HEK293T (cell line): ENCODE data around the gene TMEM72.

ENCODE experiments used
- CTCF ChIA-PET: fragments of 350-600 bp; formaldehyde crosslinking; extraction: SDS; loops from one replicate; lab custom pipeline; 2021; ENCODE audit warnings: antibody characterized with exemption, inconsistent platforms; lab: Yijun Ruan, JAX
- POLR2A ChIA-PET: fragments of 350-600 bp; formaldehyde crosslinking; extraction: SDS; loops from one replicate; lab custom pipeline; 2020; ENCODE audit warnings: antibody characterized with exemption, inconsistent platforms; lab: Yijun Ruan, JAX
- DNase-seq: peaks from one replicate; pipeline ENCODE4 v3.0.0; 2012; ENCODE audit warnings: mixed read lengths; ENCODE audit errors: extremely low spot score
- ARNT ChIP-seq: fragments of 450-650 bp; IDR thresholded peaks from 2 replicates; pipeline ENCODE4 v1.6.1; 2017; ENCODE audit warnings: mild to moderate bottlenecking
- BHLHE40 ChIP-seq: fragments of 450-650 bp; IDR thresholded peaks from 2 replicates; pipeline ENCODE4 v1.6.1; 2016; ENCODE audit warnings: mild to moderate bottlenecking, moderate library complexity, borderline replicate concordance
- CTBP1 ChIP-seq: fragments of 450-650 bp; IDR thresholded peaks from 2 replicates; pipeline ENCODE4 v1.6.1; 2016; ENCODE audit warnings: borderline replicate concordance
- ELF4 ChIP-seq: fragments of 450-650 bp; IDR thresholded peaks from 2 replicates; pipeline ENCODE4 v1.6.1; 2017; ENCODE audit warnings: antibody characterized with exemption
- FOXA1 ChIP-seq: fragments of 450-650 bp; IDR thresholded peaks from 2 replicates; pipeline ENCODE4 v1.6.1; 2016; ENCODE audit warnings: mild to moderate bottlenecking
- FOXK2 ChIP-seq: fragments of 450-650 bp; IDR thresholded peaks from 2 replicates; pipeline ENCODE4 v1.6.1; 2016; ENCODE audit warnings: mild to moderate bottlenecking
- FOXM1 ChIP-seq: fragments of 450-650 bp; IDR thresholded peaks from 2 replicates; pipeline ENCODE4 v1.6.1; 2017; ENCODE audit warnings: mild to moderate bottlenecking, borderline replicate concordance
- HDGF ChIP-seq: fragments of 450-650 bp; IDR thresholded peaks from 2 replicates; pipeline ENCODE4 v1.6.1; 2017; ENCODE audit warnings: antibody characterized with exemption, borderline replicate concordance
- L3MBTL2 ChIP-seq: fragments of 450-650 bp; conservative IDR thresholded peaks from 2 replicates; pipeline ENCODE4 v1.6.1; 2016; ENCODE audit warnings: mild to moderate bottlenecking
- LEF1 ChIP-seq: fragments of 450-650 bp; IDR thresholded peaks from 2 replicates; pipeline ENCODE4 v1.6.1; 2017; ENCODE audit warnings: mild to moderate bottlenecking, borderline replicate concordance
- NFRKB ChIP-seq: fragments of 450-650 bp; IDR thresholded peaks from 2 replicates; pipeline ENCODE4 v1.6.1; 2016; ENCODE audit warnings: mild to moderate bottlenecking, moderate library complexity
- SP1 ChIP-seq: fragments of 450-650 bp; IDR thresholded peaks from 2 replicates; pipeline ENCODE4 v1.6.1; 2017
- SUZ12 ChIP-seq: fragments of 450-650 bp; IDR thresholded peaks from 2 replicates; pipeline ENCODE4 v1.6.1; 2016; ENCODE audit warnings: mild to moderate bottlenecking
- TARDBP ChIP-seq: fragments of 450-650 bp; IDR thresholded peaks from 2 replicates; pipeline ENCODE4 v1.6.1; 2016
- ZNF384 ChIP-seq: fragments of 450-650 bp; IDR thresholded peaks from 2 replicates; pipeline ENCODE4 v1.6.1; 2016
- TF ChIP-seq, protein P1 (sequence below): fragments of 450-650 bp; IDR thresholded peaks from 2 replicates; pipeline ENCODE4 v1.6.1; 2016

The TMEM72 gene

GRCh38 chr10:44911081-44911540 is at the start of gene TMEM72:
TSS of gene TMEM72 (plus strand) at chr10:44911337. CDS start at chr10:44911513, 176 bp downstream.
- peak; percentile 68 for DNase-seq
- ChIA-PET POLR2A (no interaction called here), CTCF (interaction anchor here (1.7 kb wide), 1 partner anchor 14 kb away, joined by 6 read pairs; no protein-coding TSS in a partner anchor)
- TF ChIP-seq BHLHE40 (no peak), FOXA1 (no peak), L3MBTL2 (no peak), ELF4 (no peak), SP1 (no peak), ZNF384 (no peak), ARNT (no peak), FOXK2 (no peak)
- TF ChIP-seq, protein P1, sequence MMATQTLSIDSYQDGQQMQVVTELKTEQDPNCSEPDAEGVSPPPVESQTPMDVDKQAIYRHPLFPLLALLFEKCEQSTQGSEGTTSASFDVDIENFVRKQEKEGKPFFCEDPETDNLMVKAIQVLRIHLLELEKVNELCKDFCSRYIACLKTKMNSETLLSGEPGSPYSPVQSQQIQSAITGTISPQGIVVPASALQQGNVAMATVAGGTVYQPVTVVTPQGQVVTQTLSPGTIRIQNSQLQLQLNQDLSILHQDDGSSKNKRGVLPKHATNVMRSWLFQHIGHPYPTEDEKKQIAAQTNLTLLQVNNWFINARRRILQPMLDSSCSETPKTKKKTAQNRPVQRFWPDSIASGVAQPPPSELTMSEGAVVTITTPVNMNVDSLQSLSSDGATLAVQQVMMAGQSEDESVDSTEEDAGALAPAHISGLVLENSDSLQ, result no peak

DNA sequence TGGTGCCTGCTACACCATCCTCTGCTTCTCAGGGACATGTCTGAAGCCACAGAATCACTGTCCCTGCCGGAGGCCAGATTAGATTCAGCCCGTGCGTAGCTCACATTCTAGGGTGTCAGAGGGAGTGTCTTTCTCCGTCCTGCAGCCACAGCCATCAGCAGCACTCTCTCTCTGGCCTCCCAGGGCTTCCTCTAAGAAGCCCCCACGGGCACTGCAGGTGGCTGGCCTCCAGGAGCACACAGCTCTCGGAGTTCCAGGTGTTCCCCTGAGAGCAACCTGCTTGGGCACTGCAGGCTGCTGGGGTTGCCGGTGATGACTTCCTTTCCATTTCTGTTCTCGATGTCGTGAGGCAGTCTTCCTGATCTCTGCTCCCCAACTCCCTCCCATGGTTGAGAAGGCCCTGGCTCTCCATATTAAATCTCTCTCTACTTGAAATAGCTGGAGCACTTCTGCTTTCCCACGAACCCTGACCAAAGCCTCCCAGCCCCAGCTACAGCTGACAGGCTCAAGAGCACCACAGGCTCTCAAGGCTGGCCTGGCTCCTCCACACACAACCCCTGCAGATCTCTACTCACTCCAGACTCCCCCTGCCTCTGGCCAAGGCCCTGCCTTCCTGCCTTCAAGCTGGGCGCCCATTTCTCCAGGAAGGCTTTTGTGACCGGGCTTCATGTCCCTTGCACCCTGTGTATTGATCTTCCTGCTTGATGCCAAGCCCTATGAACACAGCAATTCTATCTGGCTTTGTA is 49.0 kb upstream of the TMEM72 start:
- no peak for DNase-seq
- TF ChIP-seq ZNF384 (no peak), BHLHE40 (no peak), FOXM1 (no peak), LEF1 (no peak), SUZ12 (no peak), ARNT (no peak), HDGF (no peak), FOXA1 (no peak), FOXK2 (no peak), ELF4 (no peak), SP1 (no peak)
- TF ChIP-seq, protein P1, result no peak
- ChIA-PET POLR2A (interaction anchor here (0.7 kb wide), 1 partner anchor 117 kb away, joined by 3 read pairs; the partner anchor contains the start of gene DEPP1), CTCF (interaction anchor here (0.6 to 1.5 kb wide), 2 partner anchors 63 to 561 kb away, joined by 3 read pairs; no protein-coding TSS in a partner anchor)

- no peak for DNase-seq
- TF ChIP-seq TARDBP (no peak), ARNT (no peak), FOXK2 (no peak), SP1 (no peak), FOXM1 (no peak), FOXA1 (no peak)
- ChIA-PET POLR2A (interaction anchor here (0.7 kb wide), 1 partner anchor 116 kb away, joined by 3 read pairs; the partner anchor contains the start of gene DEPP1), CTCF (interaction anchor here (1.5 kb wide), 1 partner anchor 62 kb away, joined by 3 read pairs; no protein-coding TSS in a partner anchor)
Measured at GRCh38 chr10:44862924-44863323, 48.2 kb upstream of the TMEM72 start.

DNA sequence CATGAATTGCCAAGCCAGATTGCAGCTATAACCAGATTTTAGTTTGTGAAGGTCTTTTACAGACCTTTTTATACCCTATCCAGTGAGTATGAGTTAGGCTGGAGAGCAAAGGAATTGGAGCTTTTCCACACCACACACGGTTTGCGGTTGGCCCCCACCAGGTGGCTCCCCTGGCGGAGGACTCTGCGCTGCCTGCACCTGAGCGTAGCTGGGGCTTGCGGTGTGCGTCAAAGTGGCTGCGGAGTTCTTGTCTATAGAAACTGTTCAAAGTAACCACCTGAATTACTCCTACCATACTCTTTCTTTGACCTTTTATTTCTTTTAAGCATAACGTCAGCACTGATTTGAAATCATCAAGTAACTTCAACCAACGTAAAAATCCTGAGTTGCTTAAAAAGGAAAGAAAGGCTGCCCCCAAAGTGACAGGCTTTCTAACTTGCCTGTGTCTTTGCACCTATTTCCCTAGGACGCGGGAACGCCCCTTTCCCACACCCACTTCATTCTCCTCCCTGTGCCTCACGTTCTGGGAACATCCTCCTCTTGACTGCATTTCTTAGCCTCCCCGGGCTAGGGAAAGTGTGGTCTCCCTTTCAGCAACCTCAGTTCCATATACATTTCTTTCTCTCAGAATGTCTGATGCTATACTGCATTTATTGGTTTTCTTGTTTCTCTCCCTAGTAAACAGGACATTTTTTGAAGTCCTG is 47.6 kb upstream of the TMEM72 start:
- TF ChIP-seq SP1 (no peak), ELF4 (no peak), LEF1 (no peak), CTBP1 (no peak), ZNF384 (no peak)
- DNase-seq, result no peak
- ChIA-PET CTCF (no interaction called here), POLR2A (no interaction called here)

- TF ChIP-seq CTBP1 (no peak), HDGF (no peak), ELF4 (no peak), ZNF384 (no peak), L3MBTL2 (no peak), ARNT (no peak), BHLHE40 (no peak), TARDBP (no peak), SP1 (no peak), FOXM1 (no peak), LEF1 (no peak), NFRKB (no peak)
- TF ChIP-seq, protein P1, result no peak
- ChIA-PET POLR2A (no interaction called here), CTCF (interaction anchor here (0.7 to 1.0 kb wide), 2 partner anchors 10 to 346 kb away, joined by 3 to 4 read pairs; no protein-coding TSS in a partner anchor)
- DNase-seq, result no peak
Measured at GRCh38 chr10:44864051-44864450, 47.1 kb upstream of the TMEM72 start.

DNA sequence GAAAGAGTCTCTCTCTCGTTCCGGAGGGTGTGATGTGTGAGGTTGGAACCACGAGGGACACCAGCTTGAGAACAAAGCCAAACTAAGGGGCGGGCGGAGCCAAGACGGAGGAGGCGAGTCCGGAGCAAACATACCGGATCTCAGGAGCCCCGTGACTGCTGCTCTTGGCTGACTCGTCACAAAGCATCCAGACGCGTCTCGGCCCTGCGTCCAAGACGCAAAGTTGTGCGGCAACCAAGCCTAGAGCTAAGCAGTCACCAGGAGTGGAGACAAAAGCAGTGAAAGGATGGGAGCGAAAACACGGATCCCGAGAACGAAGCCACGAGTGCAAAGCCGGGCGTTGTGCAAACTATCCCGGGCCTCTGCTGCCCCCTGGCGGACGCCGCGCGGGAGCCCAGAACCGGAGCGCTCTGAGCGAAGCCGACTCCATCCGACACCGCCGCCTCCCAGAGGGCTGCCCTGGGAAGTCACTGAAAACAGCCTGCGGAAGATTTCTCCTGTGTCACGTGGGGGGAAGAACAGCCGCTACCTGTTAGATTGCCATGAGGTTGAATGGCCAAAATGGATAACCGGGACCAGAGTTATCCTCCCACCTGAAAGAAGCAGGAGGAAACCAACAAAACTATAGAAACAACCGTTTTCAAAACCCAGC is 46.4 kb upstream of the TMEM72 start:
- TF ChIP-seq LEF1 (no peak), SP1 (no peak), L3MBTL2 (peak; percentile 77), FOXM1 (no peak)
- TF ChIP-seq, protein P1, result no peak
- DNase-seq, result peak; percentile 91
- ChIA-PET CTCF (interaction anchor here (0.7 to 1.0 kb wide), 2 partner anchors 9 to 346 kb away, joined by 3 to 4 read pairs; no protein-coding TSS in a partner anchor), POLR2A (no interaction called here)
